Activated gamma-delta T cell treated with anti-CD3 and anti-CD28 coated beads, Interleukin-2, amount 50 U/mL, for 16 hours (primary cell): ENCODE data around the gene ATXN7L3B.

ENCODE experiments used
- DNase-seq: peaks from one replicate; pipeline ENCODE4 v3.0.0-alpha.2; 2020; ENCODE audit warnings: low read depth

ATXN7L3B gene

GRCh38 chr12:74551291-74551690 is 13.7 kb downstream of the ATXN7L3B start:
- no peak for DNase-seq

GRCh38 chr12:74552201-74552600 is 14.6 kb downstream of the ATXN7L3B start:
- no peak for DNase-seq

DNA sequence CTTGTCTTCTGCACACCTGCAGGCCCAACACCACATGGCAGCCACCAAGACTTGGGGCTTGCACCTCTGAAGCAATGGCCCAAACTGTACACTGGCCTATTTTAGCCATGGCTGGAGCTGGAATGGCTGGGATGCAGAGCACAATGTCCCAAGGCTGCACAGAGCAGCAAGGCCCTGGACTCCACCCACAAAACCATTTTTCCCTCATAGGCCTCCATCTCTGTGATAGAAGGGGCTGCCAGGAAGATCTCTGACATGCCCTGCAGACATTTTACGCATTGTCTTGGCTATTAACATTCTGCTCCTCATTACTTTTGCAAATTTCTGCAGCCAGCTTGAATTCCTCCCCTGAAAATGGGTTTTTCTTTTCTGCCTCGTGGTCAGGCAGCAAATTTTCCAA is 22.1 kb downstream of the ATXN7L3B start:
- no peak for DNase-seq

DNA sequence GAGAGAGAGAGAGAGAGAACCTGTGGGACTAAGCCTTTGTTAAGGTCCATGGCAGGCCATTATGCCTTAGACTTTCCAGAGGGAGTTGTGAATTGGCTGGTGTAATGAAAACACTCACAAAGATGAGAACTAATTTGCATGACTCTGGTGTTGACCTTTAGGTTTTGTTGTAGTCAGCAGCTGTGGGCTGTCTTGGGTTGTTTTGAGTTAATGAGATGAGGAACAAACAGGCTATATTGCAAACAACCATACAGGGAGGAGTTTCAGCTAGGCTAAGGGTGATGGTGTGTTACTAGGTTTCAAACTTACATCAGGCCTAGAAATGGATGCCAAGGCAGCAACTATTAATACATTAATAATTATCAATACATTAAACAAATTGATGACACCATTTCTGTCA is 26.3 kb downstream of the ATXN7L3B start:
- no peak for DNase-seq

GRCh38 chr12:74578486-74578885 is 40.9 kb downstream of the ATXN7L3B start:
- DNase-seq: no peak

DNA sequence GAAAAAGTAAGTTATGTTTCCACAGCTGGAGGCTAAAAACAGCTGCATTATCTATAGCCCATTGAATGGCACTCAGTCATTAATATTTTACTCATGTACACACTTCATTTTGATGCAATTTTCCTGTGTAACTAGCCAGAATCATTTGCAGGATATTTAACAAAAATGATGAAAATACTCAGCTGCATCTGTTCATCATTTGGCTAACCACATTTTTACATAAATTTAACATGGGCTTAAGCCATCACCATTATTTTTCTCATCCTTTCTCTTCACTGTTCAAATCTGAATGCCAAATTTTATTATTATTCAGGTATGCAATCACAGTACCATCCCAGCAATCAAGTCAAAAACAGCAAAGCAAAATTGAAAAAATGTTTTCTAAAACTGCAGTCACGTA is 41.8 kb downstream of the ATXN7L3B start:
- DNase-seq: no peak

GRCh38 chr12:74579981-74580380 is 42.3 kb downstream of the ATXN7L3B start:
- no peak for DNase-seq

DNA sequence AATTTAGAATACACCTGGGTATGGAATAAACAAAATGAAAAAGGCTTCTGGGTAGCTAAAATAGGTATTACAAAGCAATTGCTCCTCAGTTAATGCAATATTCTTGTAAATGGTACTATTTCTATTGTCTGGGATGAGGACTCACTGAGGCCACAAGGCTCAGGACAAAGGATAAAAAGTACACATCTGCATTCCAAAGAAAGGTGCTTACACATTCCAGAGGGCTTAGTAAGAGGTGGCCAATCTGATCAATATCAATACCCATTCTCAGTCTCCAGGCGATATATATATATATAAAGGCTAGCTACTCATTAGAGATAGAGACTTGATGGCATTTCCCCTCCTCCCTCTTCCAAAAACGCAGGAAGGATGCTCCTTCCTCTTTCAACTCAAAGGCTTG is 43.8 kb downstream of the ATXN7L3B start:
- no peak for DNase-seq

- DNase-seq: no peak
Measured at GRCh38 chr12:74584483-74585062, 46.9 kb downstream of the ATXN7L3B start.

GRCh38 chr12:74586251-74586650 is 48.6 kb downstream of the ATXN7L3B start:
- no peak for DNase-seq
